K562 (cell line): ENCODE results near the gene TRMT1. TPM values are rescaled to one million over a fixed set of nuclear protein-coding genes. Genes with fewer than 3 reads are reported as not detected.

Source experiments
- CAMTA2 ChIP-seq: fragments of 250-450 bp; sonication (Bioruptor Pico); conservative IDR thresholded peaks from 2 replicates; pipeline ENCODE4 v1.5.1; 2022
- CBFB ChIP-seq: sonication (generic); formaldehyde crosslinking; IDR thresholded peaks from 2 replicates; pipeline ENCODE4 v1.4.0; 2020; ENCODE audit warnings: mild to moderate bottlenecking, missing genetic modification reagents
- CBX3 ChIP-seq, 2 experiments: IDR thresholded peaks; 1 replicate in 1 of 2; 2 replicates in 1 of 2; pipeline ENCODE4 v1.6.1; 2012; ENCODE audit warnings: inconsistent platforms in 2 of 2, low read length in 2 of 2, borderline replicate concordance in 1 of 2, control low read depth in 1 of 2
- E2F3 ChIP-seq: fragments of 250-450 bp; sonication (Bioruptor Pico); IDR thresholded peaks from 2 replicates; pipeline ENCODE4 v1.4.0; 2020; ENCODE audit warnings: mild to moderate bottlenecking
- ETS2 ChIP-seq: IDR thresholded peaks from 2 replicates; pipeline ENCODE4 v1.6.1; 2016; ENCODE audit warnings: borderline replicate concordance, missing genetic modification characterization, mild to moderate bottlenecking, moderate library complexity, missing compliant biosample characterization; ENCODE audit not compliant: poor library complexity, severe bottlenecking
- HDGF ChIP-seq: fragments of 450-650 bp; IDR thresholded peaks from 2 replicates; pipeline ENCODE4 v1.6.1; 2016
- HES1 ChIP-seq: fragments of 450-650 bp; IDR thresholded peaks from 2 replicates; pipeline ENCODE4 v1.6.1; 2016; ENCODE audit warnings: low read depth, mild to moderate bottlenecking, moderate library complexity
- HMG20A ChIP-seq: fragments of 450-650 bp; formaldehyde crosslinking; conservative IDR thresholded peaks from 2 replicates; pipeline ENCODE4 v1.4.0; 2020; ENCODE audit warnings: mild to moderate bottlenecking, mixed read lengths
- KLF1 ChIP-seq: fragments of 450-650 bp; IDR thresholded peaks from 2 replicates; pipeline ENCODE4 v1.6.1; 2016; ENCODE audit warnings: missing genetic modification characterization, missing compliant biosample characterization
- KLF13 ChIP-seq: fragments of 450-650 bp; IDR thresholded peaks from 2 replicates; pipeline ENCODE4 v1.6.1; 2016; ENCODE audit warnings: missing genetic modification characterization, low read depth, mild to moderate bottlenecking, missing compliant biosample characterization, moderate library complexity, borderline replicate concordance
- MBD2 ChIP-seq: sonication (generic); IDR thresholded peaks from 2 replicates; pipeline ENCODE4 v1.6.1; 2016; ENCODE audit warnings: low read depth, borderline replicate concordance
- MCM5 ChIP-seq: fragments of 450-650 bp; IDR thresholded peaks from 2 replicates; pipeline ENCODE4 v1.6.1; 2016; ENCODE audit warnings: low read depth
- PHF20 ChIP-seq: fragments of 450-650 bp; IDR thresholded peaks from 2 replicates; pipeline ENCODE4 v1.6.1; 2018; ENCODE audit not compliant: partially characterized antibody
- RAD51 ChIP-seq: fragments of 450-650 bp; IDR thresholded peaks from 2 replicates; pipeline ENCODE4 v1.7.1; 2016; ENCODE audit warnings: low read depth, mild to moderate bottlenecking, borderline replicate concordance
- TCF7L2 ChIP-seq: fragments of 150-350 bp; IDR thresholded peaks from 2 replicates; pipeline ENCODE4 v1.6.1; 2016; ENCODE audit warnings: low read depth, mild to moderate bottlenecking, low read length, moderate library complexity
- TSHZ1 ChIP-seq: fragments of 250-450 bp; sonication (Bioruptor Pico); IDR thresholded peaks from 2 replicates; pipeline ENCODE4 v1.4.0; 2020; ENCODE audit warnings: mild to moderate bottlenecking, moderate library complexity
- USF2 ChIP-seq: sonication (generic); formaldehyde crosslinking; IDR thresholded peaks from 2 replicates; pipeline ENCODE4 v1.5.0; 2020; ENCODE audit warnings: missing genetic modification reagents
- ZNF311 ChIP-seq: fragments of 250-450 bp; sonication (Bioruptor Pico); IDR thresholded peaks from 2 replicates; pipeline ENCODE4 v1.4.0; 2020; ENCODE audit warnings: mild to moderate bottlenecking, moderate library complexity
- ZNF354B ChIP-seq: fragments of 250-450 bp; sonication (Bioruptor Pico); IDR thresholded peaks from 2 replicates; pipeline ENCODE4 v1.4.0; 2020
- ZNF436 ChIP-seq: fragments of 250-450, 450-650 bp; sonication (Bioruptor Pico); formaldehyde crosslinking; IDR thresholded peaks from 2 replicates; pipeline ENCODE4 v1.7.0; 2020; ENCODE audit warnings: mild to moderate bottlenecking
- ZNF584 ChIP-seq: fragments of 200-800 bp; sonication (Bioruptor generic); IDR thresholded peaks from 2 replicates; pipeline ENCODE4 v1.6.1; 2016; ENCODE audit warnings: low read depth, mild to moderate bottlenecking, missing genetic modification characterization, missing compliant biosample characterization
- polyA plus RNA-seq, 8 experiments: library from polyadenylated mRNA; depleted of rRNA in 4 of 8; stranded (reverse) in 5 of 8; unstranded in 3 of 8; fragments of >200 nt; fragmentation: Nextera tagmentation in 2 of 8; fragmentation: Illumina TruSeq in 1 of 8; extraction: Ambion mirVana in 2 of 8; extraction: Trizol in 1 of 8; gene quantifications; 2 replicates each; pipeline versions ENCODE4 v1.2.1 to v1.2.3, GENCODE V29; 2011 to 2014; ENCODE audit warnings: inconsistent platforms in 1 of 8, missing spikeins in 1 of 8
- total RNA-seq, 7 experiments: library from RNA; depleted of rRNA in 6 of 7; stranded (reverse); fragments of >200 nt in 6 of 7; fragmentation: Illumina TruSeq in 2 of 7; extraction: Trizol in 2 of 7; gene quantifications; 2 replicates each; pipeline versions ENCODE4 v1.2.1 to v1.2.3, GENCODE V29; 2011 to 2021; ENCODE audit warnings: low replicate concordance in 1 of 7
- TF ChIP-seq, protein P1 (sequence below), 2 experiments: fragments of 250-450 bp in 1 of 2; fragments of 450-650 bp in 1 of 2; sonication (Bioruptor Pico) in 1 of 2; IDR thresholded peaks; 2 replicates each; pipeline versions ENCODE4 v1.6.1 to v1.8.0; 2016 to 2021; ENCODE audit warnings: mild to moderate bottlenecking in 2 of 2, moderate library complexity in 2 of 2, missing compliant biosample characterization in 1 of 2, missing genetic modification characterization in 1 of 2
- TF ChIP-seq, protein P2 (sequence below): fragments of 250-450 bp; sonication (Bioruptor Pico); IDR thresholded peaks from 2 replicates; pipeline ENCODE4 v1.8.0; 2022; ENCODE audit warnings: moderate library complexity, mild to moderate bottlenecking, inconsistent platforms

The TRMT1 gene
- total and polyA plus RNA-seq, 9 of the 15 experiments (the other 6 are each of a cell fraction or from before 2014, with no cell fraction given) = 5.8 to 158 (median 54.3) TPM

DNA sequence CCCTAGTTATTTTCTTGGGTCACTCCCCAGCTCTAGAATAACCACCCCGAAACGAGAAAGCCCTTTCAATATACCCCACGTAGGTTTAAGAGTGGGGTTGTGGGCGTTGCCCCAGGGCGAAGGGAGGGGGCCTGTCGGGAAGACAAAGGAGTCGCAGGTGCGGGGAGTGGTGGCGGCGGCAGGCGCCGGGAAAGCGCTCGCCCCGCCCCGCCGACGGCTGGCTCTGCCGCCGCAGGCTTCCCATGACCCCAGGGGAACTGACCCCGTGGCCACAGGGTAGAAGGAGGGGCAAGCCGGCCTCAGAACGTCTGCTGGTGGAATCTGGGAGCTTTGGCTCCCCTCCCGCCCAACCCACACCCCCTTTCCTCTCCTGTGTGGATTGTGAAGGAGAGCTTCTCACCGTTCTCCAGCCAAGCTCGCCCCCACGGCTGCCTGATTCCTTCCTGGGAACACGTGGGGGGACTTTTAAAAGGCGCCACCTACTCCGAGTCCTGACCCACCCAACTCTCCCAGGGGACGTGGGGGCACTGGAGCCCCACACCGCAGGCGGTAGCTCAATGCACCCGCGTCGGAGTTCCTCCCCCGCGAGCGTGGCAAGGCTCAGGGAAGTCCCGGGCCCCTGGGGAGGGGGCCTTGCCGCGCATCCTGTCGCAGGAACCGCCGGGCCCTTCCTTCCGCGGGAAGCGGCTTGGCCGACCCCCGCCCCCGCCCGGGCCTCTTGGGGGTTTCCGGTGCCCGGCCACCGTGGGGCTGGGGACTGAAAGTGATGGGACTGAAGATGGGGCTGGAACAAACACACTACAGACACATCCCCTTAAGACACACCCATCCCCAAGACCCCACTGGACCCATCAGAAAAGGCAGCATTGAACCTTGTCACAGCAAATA is 39.2 kb upstream of the TRMT1 start (continued):
- TF ChIP-seq KLF13 (tag) = peak; percentile 89; the same call in 1 of the 2 replicates
- TF ChIP-seq E2F3 (CRISPR knock-in tag) = no peak
- no peak for TF ChIP-seq TCF7L2
- no peak for TF ChIP-seq KLF1 (tag)
- TF ChIP-seq, protein P1, sequence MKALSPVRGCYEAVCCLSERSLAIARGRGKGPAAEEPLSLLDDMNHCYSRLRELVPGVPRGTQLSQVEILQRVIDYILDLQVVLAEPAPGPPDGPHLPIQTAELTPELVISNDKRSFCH (CRISPR knock-in tag; IDR thresholded peaks at IDR 0.05) = no peak
- TF ChIP-seq, protein P1 (tag; IDR thresholded peaks at IDR 0.05) = no peak
- TF ChIP-seq MCM5 = no peak
- TF ChIP-seq HDGF = no peak
- TF ChIP-seq CBX3 (IDR thresholded peaks at IDR 0.05; ENCODE audit: borderline replicate concordance in 1 of 2, low read length in 2 of 2) = no peak; a peak in 1 of 3 replicates
- no peak for TF ChIP-seq MBD2
- no peak for TF ChIP-seq CBFB
- no peak for TF ChIP-seq CAMTA2 (CRISPR knock-in tag)
- no peak; the same call in 1 of the 2 replicates for TF ChIP-seq USF2 (CRISPR knock-in tag)
- no peak for TF ChIP-seq ZNF584
- no peak; the same call in 1 of the 2 replicates for TF ChIP-seq RAD51
- TF ChIP-seq ETS2 (tag) = no peak
- no peak for TF ChIP-seq ZNF354B (CRISPR knock-in tag)
- TF ChIP-seq ZNF311 (CRISPR knock-in tag) = no peak
- TF ChIP-seq ZNF436 (CRISPR knock-in tag) = no peak
- TF ChIP-seq, protein P2, sequence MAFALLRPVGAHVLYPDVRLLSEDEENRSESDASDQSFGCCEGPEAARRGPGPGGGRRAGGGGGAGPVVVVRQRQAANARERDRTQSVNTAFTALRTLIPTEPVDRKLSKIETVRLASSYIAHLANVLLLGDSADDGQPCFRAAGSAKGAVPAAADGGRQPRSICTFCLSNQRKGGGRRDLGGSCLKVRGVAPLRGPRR (CRISPR knock-in tag) = no peak
- TF ChIP-seq PHF20 = no peak
- no peak for TF ChIP-seq HES1
- TF ChIP-seq TSHZ1 = no peak
- TF ChIP-seq HMG20A (CRISPR knock-in tag) = no peak
